Nephron (organoid): Measurements from ENCODE around the gene SLC4A3.

Experiments used
- H3K27ac Mint-ChIP-seq, 3 experiments: 2 replicates each; pipeline ENCODE4 v1.8.0; 2020; ENCODE audit warnings: mixed read lengths in 3 of 3, mild to moderate bottlenecking in 2 of 3, moderate library complexity in 1 of 3
- H3K27me3 Mint-ChIP-seq: 2 replicates; pipeline ENCODE4 v1.8.0; 2021; ENCODE audit warnings: low read depth, mild to moderate bottlenecking, moderate library complexity, mixed read lengths
- H3K36me3 Mint-ChIP-seq: 2 replicates; pipeline ENCODE4 v1.8.0; 2020; ENCODE audit warnings: low read depth, mixed read lengths
- H3K4me1 Mint-ChIP-seq: 2 replicates; pipeline ENCODE4 v1.8.0; 2020; ENCODE audit warnings: mixed read lengths
- H3K4me3 Mint-ChIP-seq, 3 experiments: 2 replicates each; pipeline ENCODE4 v1.8.0; 2020; ENCODE audit warnings: mild to moderate bottlenecking in 3 of 3, mixed read lengths in 3 of 3, moderate library complexity in 2 of 3
- H3K9me3 Mint-ChIP-seq: 2 replicates; pipeline ENCODE4 v1.8.0; 2020; ENCODE audit warnings: mixed read lengths
- TF ChIP-seq, protein P1 (sequence below), 3 experiments: fragments of 200-600 bp; sonication (generic); IDR thresholded peaks; one replicate each; pipeline ENCODE4 v1.5.0; 2021; ENCODE audit warnings: antibody characterized with exemption in 3 of 3; ENCODE audit not compliant: unreplicated experiment in 3 of 3

Gene SLC4A3

DNA sequence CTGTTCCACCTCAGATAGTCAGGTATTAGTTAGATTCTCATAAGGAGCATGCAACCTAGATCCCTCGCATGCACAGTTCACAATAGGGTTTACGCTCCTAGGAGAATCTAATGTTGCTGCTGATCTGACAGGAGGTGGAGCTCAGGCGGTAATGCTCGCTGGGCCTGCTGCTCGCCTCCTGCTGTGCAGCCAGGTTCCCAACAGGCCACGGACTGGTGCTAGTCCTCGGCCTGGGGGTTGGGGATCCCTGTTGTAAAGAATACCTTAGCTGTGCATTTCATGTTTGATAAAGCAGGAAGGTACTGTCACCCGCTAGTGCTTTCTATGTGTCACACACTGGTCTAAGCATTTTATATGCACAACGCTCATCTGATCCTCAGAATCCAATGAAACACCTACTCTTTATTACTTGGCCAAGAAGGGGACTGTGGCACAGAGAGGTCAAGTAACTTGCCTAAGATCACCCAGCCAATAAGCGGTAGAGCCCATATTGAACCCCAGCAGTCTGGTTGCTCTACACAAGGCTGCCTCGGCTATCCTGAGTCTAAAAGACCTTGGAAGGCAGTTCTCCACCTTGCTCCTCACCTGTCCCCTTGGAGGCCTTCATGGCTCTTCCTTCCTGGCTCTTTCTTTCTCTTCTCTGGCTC is 35.8 kb downstream of the SLC4A3 start:
- Mint-ChIP-seq H3K27me3 (peaks cover 14% of the 10 kb centered on the region), H3K9me3 (peaks cover 23% of the 10 kb centered on the region), H3K27ac (no peak overlapping the region), H3K4me1 (peaks cover 14% of the 10 kb centered on the region), H3K36me3 (no peaks in the 10 kb centered on the region), H3K4me3 (no peak overlapping the region)
- TF ChIP-seq, protein P1, sequence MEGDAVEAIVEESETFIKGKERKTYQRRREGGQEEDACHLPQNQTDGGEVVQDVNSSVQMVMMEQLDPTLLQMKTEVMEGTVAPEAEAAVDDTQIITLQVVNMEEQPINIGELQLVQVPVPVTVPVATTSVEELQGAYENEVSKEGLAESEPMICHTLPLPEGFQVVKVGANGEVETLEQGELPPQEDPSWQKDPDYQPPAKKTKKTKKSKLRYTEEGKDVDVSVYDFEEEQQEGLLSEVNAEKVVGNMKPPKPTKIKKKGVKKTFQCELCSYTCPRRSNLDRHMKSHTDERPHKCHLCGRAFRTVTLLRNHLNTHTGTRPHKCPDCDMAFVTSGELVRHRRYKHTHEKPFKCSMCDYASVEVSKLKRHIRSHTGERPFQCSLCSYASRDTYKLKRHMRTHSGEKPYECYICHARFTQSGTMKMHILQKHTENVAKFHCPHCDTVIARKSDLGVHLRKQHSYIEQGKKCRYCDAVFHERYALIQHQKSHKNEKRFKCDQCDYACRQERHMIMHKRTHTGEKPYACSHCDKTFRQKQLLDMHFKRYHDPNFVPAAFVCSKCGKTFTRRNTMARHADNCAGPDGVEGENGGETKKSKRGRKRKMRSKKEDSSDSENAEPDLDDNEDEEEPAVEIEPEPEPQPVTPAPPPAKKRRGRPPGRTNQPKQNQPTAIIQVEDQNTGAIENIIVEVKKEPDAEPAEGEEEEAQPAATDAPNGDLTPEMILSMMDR (IDR thresholded peaks at IDR 0.05; ENCODE audit: unreplicated experiment in 3 of 3), result no peak

DNA sequence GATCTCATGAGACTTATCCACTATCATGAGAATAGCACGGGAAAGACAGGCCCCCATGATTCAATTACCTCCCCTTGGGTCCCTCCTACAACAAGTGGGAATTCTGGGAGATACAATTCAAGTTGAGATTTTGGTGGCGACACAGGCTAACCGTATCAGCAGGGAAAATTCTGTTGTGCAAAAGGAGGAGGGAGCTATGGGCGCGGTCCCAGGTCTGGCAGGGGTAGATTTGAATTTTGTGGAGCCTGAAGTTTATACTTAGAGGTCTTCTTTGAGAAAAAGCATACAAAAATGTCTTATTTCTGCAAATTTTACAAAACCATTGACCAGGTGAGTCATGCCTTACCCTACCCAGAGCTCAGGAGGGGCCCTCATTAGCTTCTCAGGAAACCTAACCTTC is 36.6 kb downstream of the SLC4A3 start:
- no peak overlapping the region for H3K27ac Mint-ChIP-seq

DNA sequence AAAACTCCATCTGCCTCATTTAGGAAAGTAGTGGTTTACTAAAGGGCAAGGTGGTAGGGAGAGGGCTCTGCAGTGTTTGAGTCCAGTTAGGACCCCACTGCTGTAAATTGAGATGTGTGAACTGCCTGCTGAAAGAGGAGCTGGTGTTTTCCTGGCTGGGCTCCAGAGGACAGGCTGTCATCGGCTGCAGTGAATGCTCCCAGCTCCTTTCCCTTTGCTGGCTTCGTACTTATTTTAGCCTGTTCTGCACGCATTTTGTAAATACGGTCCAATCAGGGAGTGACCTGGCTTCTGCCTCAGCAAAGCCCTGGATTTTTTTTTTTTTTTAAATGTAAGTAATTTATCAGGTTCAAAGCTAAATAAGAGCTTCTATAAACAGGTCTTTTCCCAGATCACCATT is 37.5 kb downstream of the SLC4A3 start:
- Mint-ChIP-seq H3K36me3 (no peaks in the 10 kb centered on the region), H3K27ac (peak overlapping the region in 1 of 3 experiments; percentile 13), H3K9me3 (peaks cover 21% of the 10 kb centered on the region), H3K27me3 (peaks cover 14% of the 10 kb centered on the region), H3K4me1 (peaks cover 14% of the 10 kb centered on the region), H3K4me3 (no peak overlapping the region)
- TF ChIP-seq, protein P1 (IDR thresholded peaks at IDR 0.05; ENCODE audit: unreplicated experiment in 3 of 3), result no peak

More for the DNA sequence above, 36.6 kb downstream of the SLC4A3 start:
- no peaks in the 10 kb centered on the region for H3K36me3 Mint-ChIP-seq
- H3K4me1 Mint-ChIP-seq, result peaks cover 14% of the 10 kb centered on the region
- TF ChIP-seq, protein P1 (IDR thresholded peaks at IDR 0.05; ENCODE audit: unreplicated experiment in 3 of 3), result no peak
- H3K9me3 Mint-ChIP-seq, result peaks cover 23% of the 10 kb centered on the region
- peaks cover 14% of the 10 kb centered on the region for H3K27me3 Mint-ChIP-seq
- no peak overlapping the region for H3K4me3 Mint-ChIP-seq

DNA sequence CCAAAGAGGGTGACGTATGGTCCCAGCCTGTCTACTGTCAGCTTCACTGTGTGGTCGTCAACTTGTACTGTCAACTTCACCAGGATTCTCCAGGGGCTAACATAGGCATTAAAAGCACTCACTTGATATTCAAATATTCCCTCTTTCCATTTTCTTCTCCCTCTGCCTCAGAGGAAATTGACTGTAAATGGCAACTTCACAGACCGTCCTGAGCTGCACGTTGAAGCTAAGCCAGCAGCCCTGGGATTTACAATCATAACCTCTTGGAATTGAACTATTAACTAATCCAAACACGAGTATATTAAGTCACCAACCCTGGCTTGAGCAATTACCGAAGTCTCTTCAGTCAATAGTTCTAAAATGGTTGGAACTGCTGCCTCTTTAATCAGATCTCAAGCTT is 38.5 kb downstream of the SLC4A3 start:
- TF ChIP-seq, protein P1 (IDR thresholded peaks at IDR 0.05; ENCODE audit: unreplicated experiment in 3 of 3), result no peak
- Mint-ChIP-seq H3K27ac (no peak overlapping the region), H3K4me3 (no peak overlapping the region), H3K36me3 (no peaks in the 10 kb centered on the region), H3K27me3 (peaks cover 9% of the 10 kb centered on the region), H3K4me1 (peaks cover 24% of the 10 kb centered on the region), H3K9me3 (peaks cover 12% of the 10 kb centered on the region)

DNA sequence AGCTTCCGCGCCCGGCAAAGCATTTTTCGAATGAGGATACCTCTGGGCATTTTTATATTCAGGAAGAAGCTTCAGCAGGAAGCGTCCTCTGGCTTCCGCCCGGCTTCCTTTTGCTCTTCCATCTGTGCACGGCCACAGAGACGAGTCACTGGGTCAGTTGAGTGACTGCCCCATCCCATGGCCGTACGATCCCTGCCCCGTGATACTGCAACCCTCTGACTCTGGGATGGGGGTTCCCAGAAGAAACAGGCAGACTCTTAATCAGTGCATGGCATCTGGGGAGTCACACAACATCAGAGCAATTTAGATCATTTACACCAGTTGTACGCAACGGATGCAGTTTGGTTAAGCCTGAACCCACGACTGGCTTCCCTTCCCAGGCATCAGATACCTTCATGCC is 40.9 kb downstream of the SLC4A3 start:
- no peak overlapping the region for H3K4me3 Mint-ChIP-seq
- no peak overlapping the region for H3K27ac Mint-ChIP-seq
- TF ChIP-seq, protein P1 (IDR thresholded peaks at IDR 0.05; ENCODE audit: unreplicated experiment in 3 of 3), result no peak
- peaks cover 11% of the 10 kb centered on the region for H3K27me3 Mint-ChIP-seq
- peaks cover 31% of the 10 kb centered on the region for H3K4me1 Mint-ChIP-seq
- no peaks in the 10 kb centered on the region for H3K36me3 Mint-ChIP-seq
- H3K9me3 Mint-ChIP-seq, result peaks cover 2% of the 10 kb centered on the region

GRCh38 chr2:219670386-219670785 is 43.0 kb downstream of the SLC4A3 start:
- Mint-ChIP-seq H3K4me3 (no peak overlapping the region), H3K4me1 (peaks cover 28% of the 10 kb centered on the region), H3K27me3 (peaks cover 13% of the 10 kb centered on the region), H3K9me3 (no peaks in the 10 kb centered on the region), H3K27ac (peak overlapping the region; percentile 52 to 85 (median 53)), H3K36me3 (no peaks in the 10 kb centered on the region)
- TF ChIP-seq, protein P1 (IDR thresholded peaks at IDR 0.05; ENCODE audit: unreplicated experiment in 3 of 3), result no peak
